Right renal pelvis (tissue), 4 donors: Measurements from ENCODE around the gene CHRNA10. TPM values are rescaled to one million over a fixed set of nuclear protein-coding genes. Genes with fewer than 3 reads are reported as not detected.

Source experiments
- DNase-seq, 4 donors: peaks; one replicate each; pipeline ENCODE4 v3.0.0-alpha.2; 2013; ENCODE audit warnings: low read depth in 4 of 4, low spot score in 3 of 4, missing footprints in 1 of 4
- polyA plus RNA-seq, 4 donors: library from polyadenylated mRNA; unstranded; fragments of 120-200 nt; gene quantifications; one replicate each; pipeline ENCODE4 v1.2.1, GENCODE V29; 2013; ENCODE audit not compliant: insufficient read length in 4 of 4

Gene CHRNA10
- polyA plus RNA-seq, 4 donors, result 1.4 to 2.6 (median 1.5) TPM

- no peak for DNase-seq
Observed at GRCh38 chr11:3637201-3637600, 34.0 kb downstream of the CHRNA10 start.

- no peak for DNase-seq
Observed at GRCh38 chr11:3635641-3636375, 35.4 kb downstream of the CHRNA10 start.

- DNase-seq, result no peak
Observed at GRCh38 chr11:3632070-3632660, 39.0 kb downstream of the CHRNA10 start.

- no peak for DNase-seq
Observed at GRCh38 chr11:3631331-3631730, 39.9 kb downstream of the CHRNA10 start.

- no peak for DNase-seq
Observed at GRCh38 chr11:3627291-3627690, 43.9 kb downstream of the CHRNA10 start.

- DNase-seq, result no peak
Observed at GRCh38 chr11:3626250-3626960, 44.8 kb downstream of the CHRNA10 start.

- no peak for DNase-seq
Observed at GRCh38 chr11:3623767-3624458, 47.3 kb downstream of the CHRNA10 start.

- DNase-seq, result no peak
Observed at GRCh38 chr11:3623121-3623520, 48.1 kb downstream of the CHRNA10 start.

- DNase-seq, result no peak
Observed at GRCh38 chr11:3622521-3622920, 48.7 kb downstream of the CHRNA10 start.

GRCh38 chr11:3617990-3618389 is 53.2 kb downstream of the CHRNA10 start:
- no peak for DNase-seq

GRCh38 chr11:3616721-3617460 is 54.3 kb downstream of the CHRNA10 start:
- no peak for DNase-seq

GRCh38 chr11:3615998-3616397 is 55.2 kb downstream of the CHRNA10 start:
- DNase-seq, result no peak

Other genes starting within 250 kb of the CHRNA10 start
- gene ART5, start 29.4 kb downstream of the CHRNA10 start, polyA plus RNA-seq, result 1 to 10 TPM; 2.8 to 4.3 (median 3.5) TPM
- under 1 TPM in 3 of 4 donors, not detected in 1; 0.10 to 0.19 (median 0.16) TPM for gene ART1, start 26.3 kb downstream of the CHRNA10 start, polyA plus RNA-seq
- 10 to 100 TPM; 60.2 to 63.0 (median 61.3) TPM for gene NUP98, start 126.2 kb upstream of the CHRNA10 start, polyA plus RNA-seq
- gene PGAP2, start 137.2 kb upstream of the CHRNA10 start, polyA plus RNA-seq, result 10 to 100 TPM; 33.3 to 44.2 (median 37.2) TPM
- gene RHOG, start 169.6 kb upstream of the CHRNA10 start, polyA plus RNA-seq, result 10 to 100 TPM; 24.7 to 31.3 (median 25.5) TPM
- 10 to 100 TPM; 31.0 to 36.0 (median 33.7) TPM for gene STIM1, start 184.3 kb upstream of the CHRNA10 start, polyA plus RNA-seq